HG02884 (cell line): ENCODE results near the gene MPV17L.
"Not testable (repeated sequence)": the region's sequence is repeated elsewhere in the genome, so short reads cannot be mapped to it uniquely, and the experiment has no call there.

Source experiments
- ATAC-seq: cut with Tn5 transposase; IDR thresholded peaks from one replicate; pipeline ENCODE4 v1.9.1; 2021; ENCODE audit warnings: mild to moderate bottlenecking, moderate library complexity; ENCODE audit not compliant: unreplicated experiment

MPV17L gene

GRCh38 chr16:15395631-15396508, at the start of gene MPV17L:
Gene MPV17L (plus strand): TSS chr16:15395754. CDS start chr16:15395898, 144 bp downstream.
- ATAC-seq: not testable (repeated sequence)

- ATAC-seq: not testable (repeated sequence)
Measured at GRCh38 chr16:15348721-15349120, 46.8 kb upstream of the MPV17L start.

DNA sequence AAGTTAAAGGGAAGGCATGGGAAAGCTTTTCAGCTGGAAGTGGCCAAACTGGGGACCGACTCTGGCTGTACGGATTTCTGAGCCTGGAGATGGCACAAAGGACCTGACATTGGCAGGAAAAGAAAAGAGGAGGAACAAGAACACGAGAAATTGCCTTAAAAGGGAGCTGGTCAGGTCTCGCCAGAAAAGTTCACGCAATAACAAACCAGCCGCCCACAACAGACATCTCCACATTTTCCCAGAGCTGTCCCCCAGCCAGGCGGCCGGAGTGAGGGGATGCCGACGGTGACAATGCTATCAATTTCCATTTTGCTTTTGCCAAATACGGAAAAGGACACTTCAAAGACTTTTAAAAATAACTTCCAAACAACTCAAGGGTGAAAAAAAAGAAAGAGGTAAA, 44.3 kb upstream of the MPV17L start:
- not testable (repeated sequence) for ATAC-seq

- not testable (repeated sequence) for ATAC-seq
Measured at GRCh38 chr16:15351745-15352144, 43.8 kb upstream of the MPV17L start.

DNA sequence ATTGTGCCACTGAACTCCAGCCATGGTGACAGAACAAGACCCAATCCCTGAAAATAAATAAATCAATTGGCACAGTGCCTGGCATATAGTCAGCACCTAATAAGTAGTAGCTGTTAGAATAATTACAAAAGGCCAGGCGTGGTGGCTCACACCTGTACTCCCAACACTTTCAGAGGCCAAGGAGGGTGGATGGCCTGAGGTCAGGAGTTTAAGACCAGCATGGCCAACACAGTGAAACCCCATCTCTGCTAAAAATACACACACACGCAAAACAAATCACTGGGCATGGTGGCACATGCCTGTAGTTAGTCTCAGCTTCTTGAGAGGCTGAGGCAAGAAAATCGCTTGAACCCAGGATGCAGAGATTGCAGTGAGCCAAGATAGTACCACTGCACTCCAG, 42.7 kb upstream of the MPV17L start:
- ATAC-seq: not testable (repeated sequence)

DNA sequence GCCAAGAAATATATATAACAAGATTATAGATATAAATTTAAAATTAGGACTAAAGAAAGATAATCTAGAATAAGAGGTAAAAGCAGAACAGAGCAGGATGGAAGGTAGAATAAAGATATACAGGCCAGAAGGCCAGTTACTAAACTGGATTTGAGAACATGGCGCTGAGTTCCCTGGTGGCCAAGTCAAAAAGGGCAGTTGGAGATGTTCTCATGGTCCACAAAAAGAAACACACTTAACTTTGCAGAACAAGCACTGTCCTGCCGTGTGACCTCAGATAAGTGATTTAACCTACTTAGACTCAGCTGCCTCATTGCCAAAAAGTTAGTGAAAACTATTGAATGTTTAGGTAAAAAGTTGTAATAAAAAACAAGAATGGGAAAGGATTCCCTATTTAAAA, 40.7 kb upstream of the MPV17L start:
- ATAC-seq: not testable (repeated sequence)

DNA sequence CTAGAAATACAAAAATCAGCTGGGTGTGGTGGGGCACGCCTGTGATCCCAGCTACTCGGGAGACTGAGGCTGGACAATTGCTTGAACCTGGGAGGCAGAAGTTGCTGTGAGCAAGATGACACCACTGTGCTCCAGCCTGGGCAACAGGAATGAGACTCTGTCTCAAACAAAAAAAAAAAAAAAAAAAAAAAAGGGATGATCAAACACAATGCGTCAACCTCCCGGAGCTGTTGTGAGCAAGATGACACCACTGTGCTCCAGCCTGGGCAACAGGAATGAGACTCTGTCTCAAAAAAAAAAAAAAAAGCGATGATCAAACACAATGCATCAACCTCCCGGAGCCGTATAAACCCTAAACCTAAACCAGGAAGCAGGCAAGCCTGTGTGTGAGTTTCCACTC, 38.1 kb upstream of the MPV17L start:
- ATAC-seq: not testable (repeated sequence)

GRCh38 chr16:15378194-15378593, 17.4 kb upstream of the MPV17L start, which contains the start of gene NPIPA5:
Gene NPIPA5 (minus strand): TSS chr16:15378294. CDS start chr16:15378294, 0 bp downstream.
- not testable (repeated sequence) for ATAC-seq

DNA sequence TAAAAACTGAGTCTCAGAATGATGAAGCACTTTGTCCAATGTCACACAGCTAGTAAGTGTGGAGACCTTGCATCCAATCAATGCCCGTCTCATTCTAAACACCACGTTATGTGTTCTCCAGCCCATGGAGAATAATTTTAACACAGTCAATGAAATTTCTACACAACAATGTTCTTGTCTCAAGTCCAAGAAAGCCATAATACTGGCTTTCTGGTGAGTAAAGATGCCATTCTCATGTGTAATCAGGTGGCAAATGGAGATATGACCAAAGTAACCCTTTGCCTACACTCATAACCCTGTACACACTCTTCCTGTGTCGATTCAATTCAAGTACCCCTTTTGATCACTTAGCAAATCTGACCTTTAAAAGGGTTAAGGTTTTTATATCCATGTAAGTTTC, 12.7 kb upstream of the MPV17L start:
- ATAC-seq: not testable (repeated sequence)

- not testable (repeated sequence) for ATAC-seq
Measured at GRCh38 chr16:15388060-15388459, 7.5 kb upstream of the MPV17L start.

- not testable (repeated sequence) for ATAC-seq
Measured at GRCh38 chr16:15389916-15390315, 5.6 kb upstream of the MPV17L start.

GRCh38 chr16:15393025-15393424, 2.5 kb upstream of the MPV17L start:
- not testable (repeated sequence) for ATAC-seq

DNA sequence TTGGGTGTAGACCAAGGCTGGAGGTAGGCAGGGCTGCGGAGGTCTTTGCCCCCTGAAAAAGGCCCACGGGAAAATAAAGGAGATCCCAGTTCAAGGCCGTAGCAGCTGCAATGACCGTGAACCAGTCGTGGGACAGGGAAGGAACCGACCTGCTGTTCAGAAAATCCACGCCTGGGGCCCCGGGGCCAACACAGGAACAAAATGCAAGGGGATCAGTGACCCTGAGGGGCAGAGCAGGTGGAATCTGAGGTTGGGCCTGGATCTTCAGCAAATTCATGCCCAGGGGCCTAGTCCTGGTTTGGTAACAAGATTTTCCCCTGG, 915 bp downstream of the MPV17L start:
- not testable (repeated sequence) for ATAC-seq

DNA sequence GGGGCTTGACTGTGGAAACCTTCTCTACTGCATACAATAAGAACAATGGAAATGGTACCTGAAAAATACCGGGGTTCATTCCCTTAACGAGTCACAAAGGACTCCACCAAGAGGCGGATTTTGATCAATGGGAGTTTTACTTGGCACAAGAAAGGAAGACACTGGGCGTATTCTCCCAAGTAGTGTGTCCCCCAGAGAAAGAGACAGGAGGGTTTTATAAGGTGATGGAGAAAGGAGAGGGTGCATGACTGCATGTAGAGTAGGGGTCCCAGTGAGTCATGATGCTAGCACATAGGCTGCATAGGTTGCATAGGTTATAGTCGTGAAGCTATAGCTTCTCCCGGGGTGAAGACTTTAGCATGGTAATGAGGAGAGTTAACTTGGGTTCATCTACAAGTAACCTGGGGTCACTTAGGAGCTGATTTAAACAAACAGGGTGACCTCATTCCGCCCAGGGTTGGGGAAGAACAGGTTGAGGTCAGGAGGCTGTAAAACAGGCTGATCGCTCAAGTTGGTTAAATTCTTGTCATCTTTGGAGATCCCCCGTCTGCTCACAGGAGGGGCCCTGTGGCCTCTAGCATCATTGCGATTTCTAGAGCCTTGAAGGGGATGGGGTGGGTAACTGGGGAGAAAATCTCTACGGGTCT, 1.5 kb downstream of the MPV17L start:
- no peak for ATAC-seq

DNA sequence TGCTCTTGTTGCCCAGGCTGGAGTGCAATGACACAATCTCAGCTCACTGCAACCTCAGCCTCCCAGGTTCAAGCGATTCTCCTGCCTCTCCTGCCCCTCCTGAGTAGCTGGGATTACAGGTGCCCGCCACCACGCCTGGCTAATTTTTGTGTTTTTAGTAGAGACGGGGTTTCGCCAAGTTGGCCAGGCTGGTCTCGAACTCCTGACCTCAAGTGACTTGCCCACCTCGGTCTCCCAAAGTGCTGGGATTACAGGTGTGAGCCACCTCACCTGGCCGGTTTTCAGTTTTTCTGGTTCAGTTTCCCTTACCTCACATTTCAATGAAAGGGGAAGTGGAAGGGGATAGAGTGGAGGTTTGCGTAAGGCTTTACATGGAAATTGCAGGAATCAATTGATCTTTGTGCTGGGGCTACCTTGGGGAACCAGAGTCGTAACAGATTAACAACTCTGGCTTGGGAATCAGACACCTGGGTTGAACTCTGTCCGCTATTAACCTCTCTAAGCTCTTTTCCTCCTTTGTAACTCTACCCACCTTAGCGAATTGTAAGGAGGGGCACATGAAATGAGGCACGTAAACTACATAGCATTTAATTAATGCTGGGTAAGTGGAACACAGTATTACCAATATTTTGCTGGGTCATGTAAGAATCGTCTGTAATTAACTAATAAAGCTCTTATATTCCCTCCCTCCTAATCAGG, 3.2 kb downstream of the MPV17L start:
- ATAC-seq: no peak

GRCh38 chr16:15399317-15399716, 3.8 kb downstream of the MPV17L start:
- no peak for ATAC-seq

GRCh38 chr16:15400314-15400713, 4.8 kb downstream of the MPV17L start:
- not testable (repeated sequence) for ATAC-seq

- no peak for ATAC-seq
Measured at GRCh38 chr16:15401972-15402371, 6.4 kb downstream of the MPV17L start.

DNA sequence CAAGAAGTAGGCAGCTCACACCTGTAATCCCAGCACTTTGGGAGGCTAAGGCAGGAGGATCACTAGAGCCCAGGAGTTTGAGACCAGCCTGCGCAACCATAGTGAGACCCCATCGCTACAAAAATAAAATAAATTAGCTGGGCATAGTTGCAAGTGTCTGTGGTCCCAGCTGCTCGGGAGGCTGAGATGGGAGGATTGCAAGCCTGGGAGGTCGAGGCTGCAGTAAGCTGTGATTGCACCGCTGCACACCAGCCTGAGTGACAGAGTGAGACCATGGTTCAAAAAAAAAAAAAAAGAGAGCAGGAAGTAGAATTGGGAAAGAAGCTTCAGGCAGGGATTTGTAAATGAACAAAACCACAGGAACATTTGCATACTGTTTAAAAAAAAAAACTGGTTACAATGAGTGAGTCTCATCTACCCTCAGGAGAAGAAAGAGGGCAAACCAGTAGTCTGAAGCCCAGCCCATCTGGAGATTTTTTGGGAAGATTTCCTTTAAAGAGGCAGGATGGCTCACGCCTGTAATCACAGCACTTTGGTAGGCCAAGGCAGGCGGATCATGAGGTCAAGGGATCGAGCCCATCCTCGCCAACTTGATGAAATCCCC, 7.9 kb downstream of the MPV17L start:
- no peak for ATAC-seq

GRCh38 chr16:15404091-15404490, 8.5 kb downstream of the MPV17L start:
- not testable (repeated sequence) for ATAC-seq

GRCh38 chr16:15404792-15405191, 9.2 kb downstream of the MPV17L start:
- no peak for ATAC-seq
